ENCODE results near the gene DPEP1.

Gene DPEP1

DNA sequence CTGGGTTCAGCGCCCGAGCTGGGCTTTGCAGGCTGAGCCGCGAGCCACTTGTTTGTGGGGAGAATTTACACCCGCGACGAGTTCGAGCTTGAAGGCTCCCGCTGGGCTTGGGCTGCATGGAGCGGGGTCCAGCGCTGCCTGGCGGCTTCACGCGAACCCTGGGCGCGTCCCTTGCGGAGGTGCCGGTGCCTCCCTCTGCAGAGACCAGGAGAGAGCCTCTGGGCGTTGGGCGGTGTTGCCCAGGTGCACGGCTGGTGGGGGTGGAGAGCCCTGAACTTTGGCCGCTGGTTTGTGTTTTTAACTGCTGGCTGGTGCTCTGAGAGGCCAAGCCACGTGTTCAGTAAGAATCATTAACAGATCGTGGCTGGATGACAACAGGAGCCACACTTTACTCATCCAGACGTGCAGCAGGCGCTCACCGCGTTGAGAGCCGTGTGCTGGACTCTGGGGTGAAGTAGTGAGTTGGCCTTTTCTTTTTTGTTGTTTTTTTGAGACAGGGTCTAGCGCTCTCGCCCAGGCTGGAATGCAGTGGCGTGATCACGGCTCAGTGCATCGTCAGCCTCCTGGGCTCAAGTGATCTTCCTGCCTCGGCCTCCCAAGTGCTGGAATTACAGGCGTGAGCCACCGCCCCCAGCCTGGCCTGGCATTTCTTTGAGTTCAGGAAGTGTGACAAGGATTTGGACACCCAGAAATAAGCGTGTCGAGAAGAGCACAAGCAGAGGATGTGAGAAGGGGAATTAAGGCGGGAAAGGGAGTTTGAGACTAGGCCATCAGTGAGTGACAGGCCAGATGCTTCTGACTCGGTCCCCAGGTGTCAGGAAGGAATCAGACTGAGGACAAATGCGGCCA lies 73.9 kb downstream of the DPEP1 start:
- no peak for DNase-seq (ENCODE audit: low read depth in 3 of 3)

Measured in stimulated activated CD4-positive, alpha-beta T cell treated with anti-CD3 and anti-CD28 coated beads, TNF-alpha, amount 100 ng/mL, for 48 hours (primary cell).